Renal cortical epithelial cell (primary cell): Measurements from ENCODE around the gene MAP3K9. TPM values are rescaled to one million over a fixed set of nuclear protein-coding genes. Genes with fewer than 3 reads are reported as not detected.
A peak's percentile ranks its signal among the peaks of the same experiment; 100 is the strongest.

Experiments
- DNase-seq: peaks from one replicate; pipeline ENCODE4 v3.0.0-alpha.2; 2011; ENCODE audit warnings: low read depth
- total RNA-seq: library from RNA; depleted of rRNA; stranded (reverse); fragments of >200 nt; gene quantifications from 2 replicates; pipeline ENCODE4 v1.2.3, GENCODE V29; 2014

MAP3K9 gene
- total RNA-seq, 1 donor from 2014 or later: 19.7 TPM

DNA sequence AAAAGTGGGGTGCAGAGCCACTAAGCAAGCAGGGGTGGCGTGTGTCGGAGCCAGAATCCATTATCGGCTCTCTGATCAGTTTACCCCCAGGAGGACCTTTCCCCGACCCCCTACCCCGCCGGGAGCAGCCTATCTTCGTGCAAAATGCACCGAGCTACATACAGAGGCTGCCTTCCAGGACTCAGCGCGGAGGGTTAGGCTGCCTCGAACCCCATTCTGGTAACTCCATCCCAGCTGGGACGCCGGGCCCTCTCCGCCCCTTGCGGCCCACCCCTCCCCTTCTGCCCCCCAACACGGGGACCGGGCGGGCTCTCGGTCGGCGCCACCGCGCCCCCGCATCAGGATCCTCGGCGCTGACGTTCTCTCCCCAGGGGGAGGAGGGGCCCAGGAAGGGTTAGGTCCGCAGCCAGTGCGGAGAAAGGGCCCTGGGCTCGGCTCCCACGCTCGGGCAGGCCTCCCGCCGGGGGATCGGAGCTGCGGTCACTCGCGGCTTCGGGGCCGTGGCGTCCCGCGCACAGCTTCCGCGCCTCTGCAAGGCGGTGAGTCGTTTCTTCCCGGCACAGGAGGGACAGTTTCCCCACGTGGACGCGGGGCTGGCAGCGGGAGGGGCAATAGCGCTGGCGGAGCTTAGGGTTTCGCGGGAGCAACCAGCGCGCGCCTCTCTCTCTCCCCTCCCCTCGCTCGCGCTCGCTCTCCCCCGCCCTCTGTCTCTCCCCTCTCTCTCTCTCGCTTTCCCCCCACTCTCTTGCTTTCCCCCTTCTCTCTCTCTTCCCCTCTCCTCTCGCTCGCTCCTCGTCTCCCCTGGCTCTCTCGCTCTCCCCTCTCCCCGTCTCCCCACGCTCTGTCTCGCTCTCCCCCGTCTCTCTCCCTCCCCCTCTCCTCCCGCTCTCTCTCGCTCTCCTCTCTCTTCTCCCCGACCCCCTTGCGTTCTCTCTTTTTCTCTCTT, 12.5 kb upstream of the MAP3K9 start:
- DNase-seq: no peak

GRCh38 chr14:70816525-70816924, 7.2 kb upstream of the MAP3K9 start:
- no peak for DNase-seq

DNA sequence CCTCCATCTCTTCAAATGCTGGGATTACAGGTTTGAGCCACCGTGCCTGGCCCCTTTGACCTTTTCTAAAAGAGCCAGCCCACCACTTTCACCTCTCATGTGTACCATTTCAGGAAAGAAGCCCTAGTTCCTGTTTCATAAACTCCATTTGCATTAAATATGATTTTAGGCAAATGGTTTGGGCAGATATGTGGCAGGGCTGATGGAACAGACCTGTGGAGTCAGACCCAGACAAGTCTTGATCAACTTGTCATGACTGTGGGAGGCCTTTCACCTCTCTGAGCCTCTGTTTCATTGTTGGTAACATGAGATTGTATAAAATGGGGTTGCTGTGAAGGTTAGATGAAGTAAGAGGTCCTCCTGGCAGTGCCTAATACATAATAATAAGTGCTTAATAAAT, 5.2 kb upstream of the MAP3K9 start:
- no peak for DNase-seq

- no peak for DNase-seq
Observed at GRCh38 chr14:70812124-70812818, 3.0 kb upstream of the MAP3K9 start.

- DNase-seq: peak; percentile 45
Observed at GRCh38 chr14:70811578-70811977, 2.3 kb upstream of the MAP3K9 start.

GRCh38 chr14:70811050-70811449, 1.7 kb upstream of the MAP3K9 start:
- DNase-seq: no peak

DNA sequence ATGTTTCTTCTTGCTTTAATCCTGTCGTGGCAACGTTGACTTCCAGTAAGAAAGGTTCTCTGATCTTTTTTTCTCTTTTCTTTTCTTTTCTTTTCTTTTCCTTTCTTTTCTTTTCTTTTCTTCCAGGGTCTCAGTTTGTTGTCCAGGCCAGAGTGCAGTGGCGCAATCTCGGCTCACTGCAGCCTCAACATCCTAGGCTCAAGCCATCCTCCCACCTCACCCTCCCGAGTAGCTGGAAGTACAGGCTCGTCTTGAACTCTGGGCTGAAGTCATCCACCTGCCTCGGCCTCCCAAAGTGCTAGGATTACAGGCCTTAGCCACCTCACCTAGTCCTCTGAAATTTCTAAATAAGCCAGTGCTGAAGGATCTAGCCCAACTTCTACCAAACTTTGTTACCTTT, 1.3 kb upstream of the MAP3K9 start:
- no peak for DNase-seq

GRCh38 chr14:70808416-70809224, 693 bp downstream of the MAP3K9 start:
- DNase-seq: no peak

- peak; percentile 45 for DNase-seq
Observed at GRCh38 chr14:70807898-70808415, 1.4 kb downstream of the MAP3K9 start.

DNA sequence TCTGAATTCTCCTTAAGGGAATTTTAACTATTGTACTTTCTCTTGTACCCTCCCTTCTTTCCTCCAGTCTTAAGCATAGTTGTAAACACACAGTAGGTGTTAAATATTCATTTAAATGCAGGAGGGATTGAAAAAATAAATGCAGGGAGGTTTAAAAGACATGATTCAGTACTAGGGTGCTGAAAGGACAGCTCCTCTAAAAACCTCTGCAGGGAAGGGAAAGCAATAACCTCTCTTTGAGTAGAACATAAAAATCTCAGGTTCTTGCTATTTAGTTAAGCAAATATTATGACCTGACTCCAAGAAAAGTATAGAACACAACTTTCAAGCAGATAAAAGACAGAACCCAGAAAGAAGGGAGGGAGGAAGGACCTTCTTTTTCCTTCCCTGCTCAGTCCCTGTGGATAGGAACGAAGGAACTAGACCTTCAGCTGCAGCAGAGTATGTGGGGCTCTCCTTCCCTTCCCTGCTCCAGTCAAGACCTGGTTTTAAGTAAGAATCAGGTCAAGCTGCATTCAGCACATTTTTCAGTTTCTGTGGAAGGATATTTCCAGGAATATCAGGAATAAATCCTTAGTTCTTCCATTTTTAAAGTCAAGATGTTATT, 4.7 kb downstream of the MAP3K9 start:
- DNase-seq: peak; percentile 33

DNA sequence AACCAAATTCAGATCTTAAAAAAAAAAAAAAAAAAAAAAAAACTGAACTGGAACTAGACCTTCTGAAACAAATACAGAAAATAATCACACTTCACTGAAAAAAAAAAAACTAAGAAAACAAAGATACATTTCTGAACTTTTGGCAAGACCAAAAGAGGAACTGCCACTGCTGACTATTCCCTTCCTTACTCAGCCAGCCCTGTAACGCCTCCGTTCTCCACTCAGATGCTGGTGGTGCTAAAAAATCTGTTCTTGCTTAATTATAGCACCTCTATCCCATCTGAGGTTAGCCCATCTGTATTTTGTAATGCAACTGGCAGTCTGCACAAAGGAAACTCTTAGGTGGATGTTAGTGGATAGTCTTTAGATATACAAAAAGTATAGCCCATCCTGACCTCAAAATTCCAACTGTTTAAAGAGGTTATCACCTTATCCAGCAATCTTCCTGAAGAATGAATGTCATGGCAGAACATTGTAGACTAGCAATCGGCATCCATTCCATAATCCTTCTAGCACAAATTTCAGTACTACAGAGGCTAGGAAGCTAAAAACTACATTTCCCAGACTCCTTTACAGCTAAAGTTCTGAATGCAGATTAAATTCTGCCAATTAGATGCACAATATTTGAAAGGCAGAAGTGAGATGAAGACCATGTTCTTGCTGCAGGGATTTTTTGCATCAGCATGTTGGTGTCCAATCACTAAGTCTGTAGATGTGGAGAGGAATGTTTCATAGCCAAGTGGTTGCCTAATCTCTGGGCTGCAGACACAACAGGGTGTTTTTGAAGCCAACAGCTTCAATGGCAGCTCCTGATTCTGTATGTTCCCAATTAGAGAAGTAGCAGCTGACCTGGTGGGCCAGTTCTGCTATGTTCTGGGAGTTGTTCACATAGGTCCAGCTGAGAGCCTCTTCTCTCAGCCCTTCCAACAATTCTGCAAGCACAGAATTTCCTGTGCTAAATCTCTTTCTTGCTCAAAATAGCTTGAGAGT, 5.7 kb downstream of the MAP3K9 start:
- DNase-seq: no peak

DNA sequence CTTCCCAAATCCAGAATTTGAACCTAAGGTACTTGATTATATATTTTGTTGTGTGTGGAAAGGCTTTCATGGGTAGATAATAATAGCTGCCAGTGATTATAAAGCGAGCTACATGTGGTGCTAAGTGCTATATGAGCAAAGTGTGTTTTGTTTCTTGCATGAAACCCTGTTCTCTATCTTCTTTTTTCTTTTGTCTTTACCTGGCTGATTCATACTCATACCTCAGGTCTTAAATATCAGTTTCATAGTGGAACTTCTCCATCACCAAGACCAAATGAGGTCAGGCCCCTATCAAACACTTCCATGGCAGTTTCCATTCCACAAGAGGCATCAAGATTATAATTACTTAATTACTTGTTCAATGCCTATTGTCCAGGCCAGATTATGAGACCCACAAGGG, 6.9 kb downstream of the MAP3K9 start:
- no peak for DNase-seq

- DNase-seq: no peak
Observed at GRCh38 chr14:70801836-70802235, 7.5 kb downstream of the MAP3K9 start.

DNA sequence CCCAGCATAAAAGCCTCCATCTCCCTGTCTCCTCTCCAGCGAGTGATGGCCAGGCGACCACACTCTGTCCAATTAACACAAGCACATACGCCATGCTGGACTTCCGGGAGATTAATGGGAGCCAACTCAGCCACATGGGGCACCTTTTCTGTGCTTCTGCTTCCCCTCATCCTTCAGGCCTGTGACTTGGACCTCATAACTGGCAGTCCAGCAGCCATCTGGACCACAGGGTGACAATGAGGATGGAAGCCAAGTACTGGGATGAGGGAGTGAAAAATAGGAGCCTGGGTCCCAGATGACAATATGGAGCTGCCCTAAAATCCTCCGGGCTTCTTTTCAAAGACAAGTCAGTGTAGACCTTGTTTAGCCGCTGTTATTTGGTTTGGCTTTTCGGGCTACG, 12.8 kb downstream of the MAP3K9 start:
- DNase-seq: no peak

GRCh38 chr14:70794294-70794693, 15.0 kb downstream of the MAP3K9 start:
- no peak for DNase-seq

GRCh38 chr14:70793637-70794036, 15.7 kb downstream of the MAP3K9 start:
- no peak for DNase-seq

DNA sequence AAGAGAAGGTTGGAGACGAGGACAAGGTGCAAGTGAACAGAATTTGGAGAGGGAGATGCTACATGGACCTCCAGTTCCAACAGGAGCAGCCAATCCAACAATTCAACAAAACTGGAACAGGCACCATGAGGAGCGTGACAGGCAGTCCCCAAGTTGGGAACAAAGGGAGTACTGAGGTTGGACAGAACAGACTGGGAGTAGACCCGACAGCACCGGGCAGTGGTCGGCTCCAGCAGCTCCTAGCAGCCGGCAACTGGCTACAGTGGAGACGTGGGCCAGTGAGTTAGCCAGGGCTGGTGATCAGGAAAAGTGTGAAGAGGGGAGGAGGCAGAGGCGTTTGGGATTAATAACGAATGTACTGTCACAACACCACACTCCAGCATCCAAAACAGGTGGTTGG, 16.4 kb downstream of the MAP3K9 start:
- DNase-seq: no peak

DNA sequence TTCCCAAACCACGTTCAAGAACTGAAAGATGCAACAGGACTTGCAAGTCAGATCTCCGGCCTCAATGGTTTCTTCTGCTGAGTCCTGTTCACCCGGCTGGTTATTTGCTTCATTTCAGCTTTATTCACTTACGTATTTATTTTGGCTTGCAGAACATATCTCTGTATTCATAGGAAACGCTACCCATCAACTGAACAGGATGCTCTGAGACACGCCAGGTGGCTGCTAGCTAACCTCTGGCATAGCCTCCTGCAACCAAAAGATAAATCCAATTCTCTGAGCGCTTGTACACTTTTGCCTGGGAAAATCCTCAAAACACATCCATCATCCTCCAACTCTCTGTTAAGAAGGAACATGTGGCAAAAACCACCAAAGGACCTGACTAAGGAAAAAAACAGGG, 17.3 kb downstream of the MAP3K9 start:
- no peak for DNase-seq

- DNase-seq: no peak
Observed at GRCh38 chr14:70789961-70790360, 19.4 kb downstream of the MAP3K9 start.

DNA sequence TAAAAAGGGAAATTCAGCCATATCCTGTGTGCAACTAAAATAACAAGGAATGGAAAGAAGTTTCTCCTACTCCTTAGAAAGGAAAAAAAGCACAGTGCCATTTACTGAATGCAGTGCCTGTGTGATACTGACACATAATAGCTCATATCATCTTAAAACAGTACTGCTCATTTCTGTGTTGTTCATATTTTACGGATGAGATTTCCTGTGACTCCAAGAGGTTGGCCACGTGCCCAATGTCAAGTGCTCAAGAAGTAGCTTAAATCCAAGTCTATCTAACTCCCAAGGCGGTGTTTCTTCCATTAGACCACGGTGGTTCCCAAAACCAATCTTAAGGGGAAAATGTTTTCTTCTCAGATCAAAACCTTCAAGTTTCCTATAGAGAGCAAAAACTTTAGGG, 20.0 kb downstream of the MAP3K9 start:
- DNase-seq: no peak
